Activated CD8-positive, alpha-beta T cell treated with anti-CD3 and anti-CD28 coated beads for 36 hours (primary cell): Measurements from ENCODE around the gene MAP1B. TPM values are rescaled to one million over a fixed set of nuclear protein-coding genes. Genes with fewer than 3 reads are reported as not detected.

ENCODE experiments used
- ATAC-seq: fragments of 200-7000 bp; cut with Tn5 transposase; one replicate; pipeline ENCODE4 v1.10.0; 2021; ENCODE audit warnings: mild to moderate bottlenecking, moderate library complexity
- CTCF ChIA-PET: fragments of 350-600 bp; sonication (Branson Sonifier 250); formaldehyde crosslinking; loops from one replicate; lab custom pipeline; 2021; ENCODE audit warnings: antibody characterized with exemption; lab: Charles Lee
- POLR2A ChIA-PET: fragments of 350-600 bp; sonication (Branson Sonifier 250); formaldehyde crosslinking; loops from one replicate; lab custom pipeline; 2021; ENCODE audit warnings: antibody characterized with exemption; lab: Charles Lee
- DNase-seq: peaks from one replicate; pipeline ENCODE4 v3.0.0-alpha.2; 2020
- H3K27ac Mint-ChIP-seq: one replicate; pipeline ENCODE4 v1.8.0; 2021; ENCODE audit warnings: mild to moderate bottlenecking, mixed read lengths
- H3K27me3 Mint-ChIP-seq: one replicate; pipeline ENCODE4 v1.8.0; 2021; ENCODE audit warnings: mixed read lengths
- H3K36me3 Mint-ChIP-seq: one replicate; pipeline ENCODE4 v1.8.0; 2021; ENCODE audit warnings: low read depth, mixed read lengths
- H3K4me1 Mint-ChIP-seq: one replicate; pipeline ENCODE4 v1.8.0; 2021; ENCODE audit warnings: low read depth, mixed read lengths
- H3K4me3 Mint-ChIP-seq: one replicate; pipeline ENCODE4 v1.8.0; 2021; ENCODE audit warnings: mild to moderate bottlenecking, moderate library complexity, mixed read lengths
- H3K9me3 Mint-ChIP-seq: one replicate; pipeline ENCODE4 v1.8.0; 2021; ENCODE audit warnings: mixed read lengths
- intact Hi-C: fragments of 100-400 bp; cut with micrococcal nuclease; formaldehyde crosslinking; loops from one replicate; pipeline ENCODE4 v1.10.0; 2022
- total RNA-seq, 2 experiments: library from RNA; stranded (reverse); gene quantifications; one replicate each; pipeline ENCODE4 v1.2.3, GENCODE V29; 2021
- TF ChIP-seq, protein P1 (sequence below): fragments of 200-600 bp; IDR thresholded peaks from one replicate; pipeline ENCODE4 v1.8.0; 2022; ENCODE audit warnings: antibody characterized with exemption, mild to moderate bottlenecking

MAP1B gene
- total RNA-seq, 2 experiments from 2014 or later = 0.09 to 0.25 TPM

DNA sequence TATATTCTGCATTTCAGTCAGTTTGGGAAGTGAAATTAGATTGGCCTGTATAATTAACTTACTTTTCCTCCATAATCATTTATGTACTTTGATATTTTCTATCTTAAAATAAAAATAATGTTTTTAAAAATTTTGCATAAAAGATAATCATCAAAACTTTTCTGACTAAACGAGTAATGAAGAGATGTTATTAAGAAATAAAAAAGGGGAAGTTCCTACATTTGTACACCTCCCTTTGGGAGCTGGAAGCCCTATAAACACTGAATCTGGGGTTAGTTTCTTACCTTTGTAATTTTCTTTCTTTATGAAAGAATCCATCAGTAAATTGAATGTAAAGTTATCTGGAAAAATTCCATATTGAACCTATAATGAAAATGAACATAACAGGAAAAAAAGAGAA lies 126.6 kb downstream of the MAP1B start:
- ATAC-seq (no peak), DNase-seq (no peak)
- Mint-ChIP-seq H3K27me3 (no peaks in the 10 kb centered on the region), H3K9me3 (no peaks in the 10 kb centered on the region), H3K27ac (no peak overlapping the region), H3K4me1 (peaks cover 46% of the 10 kb centered on the region), H3K36me3 (peaks cover 67% of the 10 kb centered on the region), H3K4me3 (no peak overlapping the region)
- ChIA-PET CTCF (no interaction called here), POLR2A (interaction anchor here (0.6 kb wide), 1 partner anchor 20 kb away, joined by 3 read pairs; no protein-coding TSS in a partner anchor)
- TF ChIP-seq, protein P1, sequence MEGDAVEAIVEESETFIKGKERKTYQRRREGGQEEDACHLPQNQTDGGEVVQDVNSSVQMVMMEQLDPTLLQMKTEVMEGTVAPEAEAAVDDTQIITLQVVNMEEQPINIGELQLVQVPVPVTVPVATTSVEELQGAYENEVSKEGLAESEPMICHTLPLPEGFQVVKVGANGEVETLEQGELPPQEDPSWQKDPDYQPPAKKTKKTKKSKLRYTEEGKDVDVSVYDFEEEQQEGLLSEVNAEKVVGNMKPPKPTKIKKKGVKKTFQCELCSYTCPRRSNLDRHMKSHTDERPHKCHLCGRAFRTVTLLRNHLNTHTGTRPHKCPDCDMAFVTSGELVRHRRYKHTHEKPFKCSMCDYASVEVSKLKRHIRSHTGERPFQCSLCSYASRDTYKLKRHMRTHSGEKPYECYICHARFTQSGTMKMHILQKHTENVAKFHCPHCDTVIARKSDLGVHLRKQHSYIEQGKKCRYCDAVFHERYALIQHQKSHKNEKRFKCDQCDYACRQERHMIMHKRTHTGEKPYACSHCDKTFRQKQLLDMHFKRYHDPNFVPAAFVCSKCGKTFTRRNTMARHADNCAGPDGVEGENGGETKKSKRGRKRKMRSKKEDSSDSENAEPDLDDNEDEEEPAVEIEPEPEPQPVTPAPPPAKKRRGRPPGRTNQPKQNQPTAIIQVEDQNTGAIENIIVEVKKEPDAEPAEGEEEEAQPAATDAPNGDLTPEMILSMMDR = no peak
- intact Hi-C loops = no loop called here

DNA sequence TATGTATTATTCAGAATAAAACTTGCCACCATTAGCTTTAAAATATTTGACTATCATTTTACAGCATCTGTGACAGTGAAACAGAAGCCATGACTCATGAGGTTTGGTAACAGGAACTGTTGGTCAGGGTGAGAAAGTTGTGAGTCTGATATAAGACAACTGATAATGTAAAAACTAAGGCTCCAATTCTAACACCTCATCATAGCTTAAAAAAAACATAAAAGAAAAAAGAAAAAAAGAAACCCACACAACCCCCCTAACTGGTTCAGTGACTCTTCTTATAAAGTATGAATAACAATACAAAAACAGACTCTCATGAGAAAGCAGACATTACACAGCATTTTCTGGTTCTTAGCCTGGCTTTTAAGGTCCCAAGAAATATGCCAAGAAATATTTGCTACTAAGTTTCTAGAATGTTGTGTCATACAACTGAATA lies 127.0 kb downstream of the MAP1B start:
- intact Hi-C loops = no loop called here
- peaks cover 46% of the 10 kb centered on the region for H3K4me1 Mint-ChIP-seq
- peak overlapping the region; percentile 32 for H3K27ac Mint-ChIP-seq
- DNase-seq = peak; percentile 41
- no peaks in the 10 kb centered on the region for H3K27me3 Mint-ChIP-seq
- ChIA-PET POLR2A (interaction anchor here (0.6 kb wide), 1 partner anchor 21 kb away, joined by 3 read pairs; no protein-coding TSS in a partner anchor), CTCF (no interaction called here)
- peaks cover 68% of the 10 kb centered on the region for H3K36me3 Mint-ChIP-seq
- TF ChIP-seq, protein P1 = no peak
- ATAC-seq = peak; percentile 94
- no peak overlapping the region for H3K4me3 Mint-ChIP-seq
- no peaks in the 10 kb centered on the region for H3K9me3 Mint-ChIP-seq

DNA sequence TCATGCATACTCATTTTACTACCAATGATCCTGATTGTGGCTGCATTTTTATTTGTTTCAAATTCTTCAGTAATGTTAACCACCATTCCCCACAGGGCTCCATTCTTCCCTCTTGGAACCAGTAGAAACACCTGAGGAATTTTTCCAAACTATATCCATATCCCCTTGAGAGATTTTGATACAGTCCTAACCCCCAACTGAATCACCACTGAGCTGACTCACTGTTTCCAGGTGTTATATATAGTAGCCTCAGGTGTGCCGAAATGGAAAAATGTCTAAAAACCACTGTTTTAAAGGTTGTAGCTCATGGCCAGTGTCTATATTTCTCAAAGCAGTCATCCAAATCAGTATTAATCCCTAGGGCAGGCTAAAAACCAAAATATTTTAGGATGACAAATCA lies 127.6 kb downstream of the MAP1B start:
- peak; percentile 8 for DNase-seq
- H3K9me3 Mint-ChIP-seq = no peaks in the 10 kb centered on the region
- POLR2A ChIA-PET = no interaction called here
- TF ChIP-seq, protein P1 = no peak
- CTCF ChIA-PET = interaction anchor here (0.6 to 0.7 kb wide), 2 partner anchors 35 to 74 kb away, joined by 3 read pairs; no protein-coding TSS in a partner anchor
- no peaks in the 10 kb centered on the region for H3K27me3 Mint-ChIP-seq
- no peak for ATAC-seq
- H3K4me1 Mint-ChIP-seq = peaks cover 46% of the 10 kb centered on the region
- H3K4me3 Mint-ChIP-seq = no peak overlapping the region
- intact Hi-C loops = no loop called here
- peak overlapping the region; percentile 32 for H3K27ac Mint-ChIP-seq
- H3K36me3 Mint-ChIP-seq = peaks cover 64% of the 10 kb centered on the region

DNA sequence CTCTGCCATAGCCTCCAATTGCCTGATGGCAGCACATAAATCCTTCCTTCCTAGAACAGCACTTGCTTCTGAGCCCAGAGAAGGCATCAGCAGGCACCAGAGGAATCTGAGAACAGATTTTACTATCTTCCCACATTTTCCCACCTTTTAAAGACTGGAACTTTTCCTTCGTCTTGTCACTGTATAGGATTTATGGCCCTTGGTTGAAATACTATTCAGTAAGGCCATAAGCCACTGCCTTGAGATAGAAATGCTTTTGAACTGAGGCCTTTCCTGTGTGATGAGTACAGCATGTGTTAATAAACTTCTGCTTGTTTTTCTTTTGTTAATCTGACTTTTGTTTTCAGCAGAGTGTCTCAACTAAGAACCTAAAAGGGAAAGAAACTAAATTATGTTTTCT lies 128.4 kb downstream of the MAP1B start:
- ChIA-PET CTCF (interaction anchor here (0.7 kb wide), 1 partner anchor 73 kb away, joined by 3 read pairs; no protein-coding TSS in a partner anchor), POLR2A (no interaction called here)
- H3K36me3 Mint-ChIP-seq = peaks cover 56% of the 10 kb centered on the region
- DNase-seq (no peak), ATAC-seq (no peak)
- H3K9me3 Mint-ChIP-seq = no peaks in the 10 kb centered on the region
- H3K27me3 Mint-ChIP-seq = no peaks in the 10 kb centered on the region
- TF ChIP-seq, protein P1 = no peak
- no peak overlapping the region for H3K4me3 Mint-ChIP-seq
- no peak overlapping the region for H3K27ac Mint-ChIP-seq
- H3K4me1 Mint-ChIP-seq = peaks cover 46% of the 10 kb centered on the region
- intact Hi-C loops = no loop called here

DNA sequence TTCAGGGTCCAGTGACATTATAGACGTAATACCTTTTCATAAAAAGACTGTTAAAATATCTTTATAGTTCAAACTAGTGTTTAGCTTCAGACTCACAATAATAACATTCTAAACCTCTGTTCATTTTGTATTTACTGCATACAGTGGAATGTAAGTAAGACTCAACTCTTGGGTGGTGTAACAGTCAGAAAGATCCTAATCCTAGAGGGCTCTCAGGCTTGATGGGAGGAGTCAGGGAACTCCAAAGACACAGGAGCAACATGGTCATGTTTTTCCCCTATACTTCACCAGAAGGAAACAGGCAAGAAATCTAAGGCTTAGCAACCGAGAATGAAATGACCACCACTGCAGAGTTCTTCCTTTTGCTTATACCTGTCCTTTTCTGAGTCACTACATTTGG lies 130.1 kb downstream of the MAP1B start:
- H3K36me3 Mint-ChIP-seq = peaks cover 44% of the 10 kb centered on the region
- intact Hi-C loops = no loop called here
- no peaks in the 10 kb centered on the region for H3K9me3 Mint-ChIP-seq
- no peak overlapping the region for H3K27ac Mint-ChIP-seq
- H3K4me1 Mint-ChIP-seq = peaks cover 39% of the 10 kb centered on the region
- DNase-seq (no peak), ATAC-seq (no peak)
- TF ChIP-seq, protein P1 = no peak
- CTCF ChIA-PET = interaction anchor here (1.2 kb wide), 1 partner anchor 31 kb away, joined by 4 read pairs; no protein-coding TSS in a partner anchor
- no peaks in the 10 kb centered on the region for H3K27me3 Mint-ChIP-seq
- H3K4me3 Mint-ChIP-seq = no peak overlapping the region
- POLR2A ChIA-PET = no interaction called here
